ENCODE measurements around the gene SLCO1B3.

DNA sequence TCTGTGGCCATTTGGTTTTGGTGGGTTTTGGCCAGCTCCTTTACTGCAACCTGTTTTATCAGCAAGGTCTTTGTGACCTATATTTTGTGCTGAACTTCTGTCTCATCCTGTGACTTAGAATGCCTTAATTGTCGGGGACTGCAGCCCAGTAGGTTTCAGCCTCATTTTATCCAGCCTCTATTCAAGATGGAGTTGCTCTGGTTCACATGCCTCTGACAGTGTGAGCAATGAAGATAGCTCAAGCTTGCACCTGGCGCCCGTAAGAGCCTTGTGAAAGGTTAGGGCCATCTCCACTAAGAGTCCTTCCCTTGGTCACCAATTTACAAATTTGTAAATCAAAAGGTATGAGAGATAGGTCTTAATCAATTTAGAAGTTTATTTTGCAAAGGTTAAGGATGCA lies 19.4 kb downstream of the SLCO1B3 start:
- TF ChIP-seq, protein P1, sequence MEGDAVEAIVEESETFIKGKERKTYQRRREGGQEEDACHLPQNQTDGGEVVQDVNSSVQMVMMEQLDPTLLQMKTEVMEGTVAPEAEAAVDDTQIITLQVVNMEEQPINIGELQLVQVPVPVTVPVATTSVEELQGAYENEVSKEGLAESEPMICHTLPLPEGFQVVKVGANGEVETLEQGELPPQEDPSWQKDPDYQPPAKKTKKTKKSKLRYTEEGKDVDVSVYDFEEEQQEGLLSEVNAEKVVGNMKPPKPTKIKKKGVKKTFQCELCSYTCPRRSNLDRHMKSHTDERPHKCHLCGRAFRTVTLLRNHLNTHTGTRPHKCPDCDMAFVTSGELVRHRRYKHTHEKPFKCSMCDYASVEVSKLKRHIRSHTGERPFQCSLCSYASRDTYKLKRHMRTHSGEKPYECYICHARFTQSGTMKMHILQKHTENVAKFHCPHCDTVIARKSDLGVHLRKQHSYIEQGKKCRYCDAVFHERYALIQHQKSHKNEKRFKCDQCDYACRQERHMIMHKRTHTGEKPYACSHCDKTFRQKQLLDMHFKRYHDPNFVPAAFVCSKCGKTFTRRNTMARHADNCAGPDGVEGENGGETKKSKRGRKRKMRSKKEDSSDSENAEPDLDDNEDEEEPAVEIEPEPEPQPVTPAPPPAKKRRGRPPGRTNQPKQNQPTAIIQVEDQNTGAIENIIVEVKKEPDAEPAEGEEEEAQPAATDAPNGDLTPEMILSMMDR (conservative IDR thresholded peaks at IDR 0.05; ENCODE audit: low read depth, low read length), result no peak
- TF ChIP-seq EZH2 (IDR thresholded peaks at IDR 0.05; ENCODE audit: low read length, unreplicated experiment) (no peak), EZH2phosphoT487 (IDR thresholded peaks at IDR 0.05; ENCODE audit: borderline replicate concordance, low read length) (no peak)

Data from PC-3 (cell line).